Peyer's patch (tissue), 4 donors: Measurements from ENCODE around the gene PEX10.

Source experiments
- POLR2A ChIP-seq, 2 donors: fragments of 450-650 bp; IDR thresholded peaks; one replicate each; pipeline ENCODE4 v1.5.1; 2017; ENCODE audit warnings: antibody characterized with exemption in 2 of 2, mild to moderate bottlenecking in 2 of 2, moderate library complexity in 2 of 2
- TF ChIP-seq, protein P1 (sequence below), 6 experiments: fragments of 450-650 bp in 4 of 6; fragments of 200-600 bp in 2 of 6; sonication (generic) in 1 of 6; IDR thresholded peaks; one replicate each; pipeline ENCODE4 v1.5.1; 2017 to 2019; ENCODE audit warnings: antibody characterized with exemption in 6 of 6, mild to moderate bottlenecking in 3 of 6, moderate library complexity in 1 of 6

DNA sequence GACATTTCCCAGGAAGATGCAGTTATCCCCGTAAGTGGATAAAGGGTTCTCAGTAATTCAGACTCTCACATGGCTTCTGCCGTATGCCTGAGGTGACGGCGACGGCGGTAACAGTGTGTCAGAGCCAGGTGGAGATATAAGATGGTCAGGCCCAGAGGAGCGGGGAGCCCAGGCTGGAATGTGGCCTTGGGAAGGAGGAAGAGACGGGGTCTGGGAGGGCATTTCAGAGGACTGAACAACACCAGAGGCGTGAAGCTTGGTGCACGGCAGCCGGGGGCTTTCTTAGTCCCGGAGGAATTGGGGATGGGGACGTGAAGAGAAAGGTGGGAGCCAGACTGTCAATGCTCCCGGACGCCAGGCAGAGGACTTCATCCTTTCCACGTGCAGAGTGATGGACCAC is 19.7 kb downstream of the PEX10 start:
- TF ChIP-seq, protein P1, sequence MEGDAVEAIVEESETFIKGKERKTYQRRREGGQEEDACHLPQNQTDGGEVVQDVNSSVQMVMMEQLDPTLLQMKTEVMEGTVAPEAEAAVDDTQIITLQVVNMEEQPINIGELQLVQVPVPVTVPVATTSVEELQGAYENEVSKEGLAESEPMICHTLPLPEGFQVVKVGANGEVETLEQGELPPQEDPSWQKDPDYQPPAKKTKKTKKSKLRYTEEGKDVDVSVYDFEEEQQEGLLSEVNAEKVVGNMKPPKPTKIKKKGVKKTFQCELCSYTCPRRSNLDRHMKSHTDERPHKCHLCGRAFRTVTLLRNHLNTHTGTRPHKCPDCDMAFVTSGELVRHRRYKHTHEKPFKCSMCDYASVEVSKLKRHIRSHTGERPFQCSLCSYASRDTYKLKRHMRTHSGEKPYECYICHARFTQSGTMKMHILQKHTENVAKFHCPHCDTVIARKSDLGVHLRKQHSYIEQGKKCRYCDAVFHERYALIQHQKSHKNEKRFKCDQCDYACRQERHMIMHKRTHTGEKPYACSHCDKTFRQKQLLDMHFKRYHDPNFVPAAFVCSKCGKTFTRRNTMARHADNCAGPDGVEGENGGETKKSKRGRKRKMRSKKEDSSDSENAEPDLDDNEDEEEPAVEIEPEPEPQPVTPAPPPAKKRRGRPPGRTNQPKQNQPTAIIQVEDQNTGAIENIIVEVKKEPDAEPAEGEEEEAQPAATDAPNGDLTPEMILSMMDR (IDR thresholded peaks at IDR 0.05): no peak
- no peak for TF ChIP-seq POLR2A (IDR thresholded peaks at IDR 0.05)
